Liver (tissue), 9 donors: Measurements from ENCODE around the gene INPP4B. TPM values are rescaled to one million over a fixed set of nuclear protein-coding genes. Genes with fewer than 3 reads are reported as not detected.
A peak's percentile ranks its signal among the peaks of the same experiment; 100 is the strongest.

ENCODE experiments used
- DNase-seq: peaks from one replicate; pipeline ENCODE4 v3.0.0-alpha.2; 2017; ENCODE audit warnings: low spot score
- H3K27ac ChIP-seq, 2 donors: one replicate each; pipeline ENCODE4 v1.7.0; 2013; ENCODE audit warnings: inconsistent platforms in 2 of 2, low read length in 2 of 2, control low read depth in 1 of 2, low read depth in 1 of 2, mild to moderate bottlenecking in 1 of 2
- H3K27me3 ChIP-seq, 4 donors: one replicate each; pipeline versions ENCODE4 v1.6.1 to v1.7.0; 2013; ENCODE audit warnings: low read length in 3 of 4, inconsistent platforms in 1 of 4, mild to moderate bottlenecking in 1 of 4, moderate library complexity in 1 of 4; ENCODE audit not compliant: control insufficient read depth in 4 of 4, insufficient read depth in 4 of 4
- H3K36me3 ChIP-seq, 4 donors: one replicate each; pipeline versions ENCODE4 v1.6.1 to v1.7.0; 2013; ENCODE audit warnings: low read length in 3 of 4, mild to moderate bottlenecking in 3 of 4, low read depth in 1 of 4, moderate library complexity in 1 of 4; ENCODE audit not compliant: control insufficient read depth in 4 of 4, insufficient read depth in 3 of 4
- H3K4me1 ChIP-seq, 4 donors: one replicate each; pipeline versions ENCODE4 v1.6.1 to v1.7.0; 2013; ENCODE audit warnings: low read length in 3 of 4, mild to moderate bottlenecking in 3 of 4, moderate library complexity in 1 of 4; ENCODE audit not compliant: control insufficient read depth in 4 of 4, insufficient read depth in 4 of 4
- H3K4me3 ChIP-seq, 3 donors: one replicate each; pipeline versions ENCODE4 v1.6.1 to v1.7.0; 2013; ENCODE audit warnings: low read length in 3 of 3, control low read depth in 1 of 3, low read depth in 1 of 3, mild to moderate bottlenecking in 1 of 3
- H3K9ac ChIP-seq, 2 donors: one replicate each; pipeline ENCODE4 v1.7.0; 2013; ENCODE audit warnings: low read length in 2 of 2, mild to moderate bottlenecking in 2 of 2, moderate library complexity in 2 of 2, control low read depth in 1 of 2, low read depth in 1 of 2
- H3K9me3 ChIP-seq, 4 donors: one replicate each; pipeline versions ENCODE4 v1.6.1 to v1.7.0; 2013; ENCODE audit warnings: low read length in 3 of 4; ENCODE audit not compliant: control insufficient read depth in 4 of 4
- CTCF ChIP-seq: fragments of 150-350 bp; IDR thresholded peaks from 2 replicates; pipeline ENCODE4 v1.5.1; 2017; ENCODE audit warnings: improper control_type of control experiment, low read depth, low read length; ENCODE audit not compliant: missing input control
- EGR1 ChIP-seq, 2 donors: IDR thresholded peaks; 2 replicates each; pipeline ENCODE4 v1.6.1; 2016 to 2018; ENCODE audit warnings: antibody characterized with exemption in 2 of 2, low read depth in 2 of 2
- FOXA1 ChIP-seq: IDR thresholded peaks from 2 replicates; pipeline ENCODE4 v1.6.1; 2016; ENCODE audit warnings: antibody characterized with exemption
- FOXA2 ChIP-seq: IDR thresholded peaks from 2 replicates; pipeline ENCODE4 v1.6.1; 2016; ENCODE audit warnings: antibody characterized with exemption
- GABPA ChIP-seq, 2 donors: IDR thresholded peaks in 1 of 2; conservative IDR thresholded peaks in 1 of 2; 2 replicates each; pipeline ENCODE4 v1.6.1; 2016; ENCODE audit warnings: antibody characterized with exemption in 2 of 2, mild to moderate bottlenecking in 1 of 2, moderate library complexity in 1 of 2
- HNF4A ChIP-seq, 2 donors: conservative IDR thresholded peaks; 2 replicates each; pipeline ENCODE4 v1.6.1; 2016; ENCODE audit warnings: antibody characterized with exemption in 2 of 2, mild to moderate bottlenecking in 2 of 2
- HNF4G ChIP-seq: IDR thresholded peaks from 2 replicates; pipeline ENCODE4 v1.6.1; 2016; ENCODE audit warnings: antibody characterized with exemption
- MAX ChIP-seq: IDR thresholded peaks from 2 replicates; pipeline ENCODE4 v1.6.1; 2016; ENCODE audit warnings: antibody characterized with exemption
- NR2F2 ChIP-seq: IDR thresholded peaks from 2 replicates; pipeline ENCODE4 v1.6.1; 2016; ENCODE audit warnings: antibody characterized with exemption
- RAD21 ChIP-seq, 2 donors: IDR thresholded peaks; 2 replicates each; pipeline ENCODE4 v1.6.1; 2016; ENCODE audit warnings: antibody characterized with exemption in 2 of 2, mild to moderate bottlenecking in 2 of 2
- RXRA ChIP-seq, 2 donors: IDR thresholded peaks; 2 replicates each; pipeline ENCODE4 v1.6.1; 2017 to 2018; ENCODE audit warnings: antibody characterized with exemption in 2 of 2, mild to moderate bottlenecking in 1 of 2
- SP1 ChIP-seq: IDR thresholded peaks from 2 replicates; pipeline ENCODE4 v1.6.1; 2018; ENCODE audit warnings: antibody characterized with exemption, mild to moderate bottlenecking
- TAF1 ChIP-seq: conservative IDR thresholded peaks from 2 replicates; pipeline ENCODE4 v1.6.1; 2016; ENCODE audit warnings: antibody characterized with exemption, mild to moderate bottlenecking
- YY1 ChIP-seq: IDR thresholded peaks from 2 replicates; pipeline ENCODE4 v1.6.1; 2016; ENCODE audit warnings: antibody characterized with exemption, mild to moderate bottlenecking
- WGBS: extraction: QIAGEN DNeasy Blood & Tissue Kit; methylation state at CpG from one replicate; pipeline ENCODE4 v1.1.7; 2013; 5-methylcytosine and 5-hydroxymethylcytosine counted together
- polyA plus RNA-seq, 2 donors: library from polyadenylated mRNA; stranded (reverse) in 1 of 2; unstranded in 1 of 2; fragments of 200-250 nt in 1 of 2; fragments of >200 nt in 1 of 2; fragmentation: Nextera tagmentation in 1 of 2; extraction: Ambion mirVana in 1 of 2; gene quantifications; one replicate each; pipeline versions ENCODE4 v1.2.1 to v1.2.3, GENCODE V29; 2013 to 2015
- total RNA-seq, 2 donors: library from RNA; depleted of rRNA; stranded (reverse); fragments of >200 nt; gene quantifications; one replicate each; pipeline ENCODE4 v1.2.3, GENCODE V29; 2014
- TF ChIP-seq, protein P1 (sequence below): IDR thresholded peaks from 2 replicates; pipeline ENCODE4 v1.6.1; 2016; ENCODE audit warnings: antibody characterized with exemption
- TF ChIP-seq, protein P2 (sequence below): IDR thresholded peaks from 2 replicates; pipeline ENCODE4 v1.6.1; 2016; ENCODE audit warnings: antibody characterized with exemption
- donor health status: healthy.
- donor health status: healthy.
- donor health status: healthy.
- donor health status: healthy.
- donor health status: healthy.

The INPP4B gene
- total and polyA plus RNA-seq, 4 donors, result 0.43 to 2.8 (median 1.6) TPM

- Histone ChIP-seq H3K27ac (no peak overlapping the region), H3K4me3 (no peak overlapping the region), H3K9ac (no peak overlapping the region), H3K4me1 (no peaks in the 10 kb centered on the region), H3K36me3 (no peaks in the 10 kb centered on the region), H3K27me3 (no peaks in the 10 kb centered on the region), H3K9me3 (no peaks in the 10 kb centered on the region)
- WGBS, result 84% methylated on average over 4 of the region's 4 CpGs
- TF ChIP-seq TAF1, result no peak
- no peak for DNase-seq
These were observed 372.2 kb downstream of the INPP4B start for GRCh38 chr4:142473960-142474338.

- Histone ChIP-seq H3K27me3 (no peaks in the 10 kb centered on the region), H3K4me1 (no peaks in the 10 kb centered on the region), H3K4me3 (no peak overlapping the region), H3K9ac (no peak overlapping the region), H3K27ac (no peak overlapping the region), H3K9me3 (no peaks in the 10 kb centered on the region), H3K36me3 (no peaks in the 10 kb centered on the region)
- 73% methylated on average over 5 of the region's 5 CpGs for WGBS
- DNase-seq, result no peak
- TF ChIP-seq SP1 (no peak), NR2F2 (peak; percentile 23), HNF4A (conservative IDR thresholded peaks at IDR 0.05) (no peak)
These were observed 372.7 kb downstream of the INPP4B start for GRCh38 chr4:142473218-142473959.

DNA sequence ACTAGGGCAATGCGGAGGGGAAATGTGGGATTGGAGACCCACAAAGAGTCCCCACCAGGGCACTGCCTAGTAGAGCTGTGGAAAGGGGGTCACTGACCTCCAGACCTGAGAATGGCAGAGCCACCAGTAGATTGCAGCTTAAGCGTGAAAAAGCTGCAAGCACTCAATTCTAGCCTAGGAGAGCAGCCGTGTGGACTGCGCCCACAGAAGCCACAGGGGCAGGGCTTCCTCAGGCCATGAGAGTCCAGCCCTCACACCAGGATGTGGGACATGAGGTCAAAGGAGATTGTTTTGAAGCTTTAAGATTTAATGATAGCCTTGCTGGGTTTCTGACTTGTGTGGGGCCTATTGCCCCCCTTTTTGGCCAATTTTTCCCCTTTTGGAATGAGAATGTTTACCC lies 379.0 kb downstream of the INPP4B start:
- TF ChIP-seq CTCF (no peak), FOXA2 (no peak), NR2F2 (no peak), MAX (no peak), YY1 (no peak), SP1 (no peak), RAD21 (IDR thresholded peaks at IDR 0.05) (no peak), GABPA (IDR thresholded peaks at IDR 0.05 in 1 of 2, conservative IDR thresholded peaks at IDR 0.05 in 1 of 2) (no peak), EGR1 (IDR thresholded peaks at IDR 0.05; ENCODE audit: low read depth in 2 of 2) (no peak), HNF4G (no peak), HNF4A (conservative IDR thresholded peaks at IDR 0.05) (no peak), RXRA (IDR thresholded peaks at IDR 0.05) (no peak), FOXA1 (no peak)
- TF ChIP-seq, protein P1, sequence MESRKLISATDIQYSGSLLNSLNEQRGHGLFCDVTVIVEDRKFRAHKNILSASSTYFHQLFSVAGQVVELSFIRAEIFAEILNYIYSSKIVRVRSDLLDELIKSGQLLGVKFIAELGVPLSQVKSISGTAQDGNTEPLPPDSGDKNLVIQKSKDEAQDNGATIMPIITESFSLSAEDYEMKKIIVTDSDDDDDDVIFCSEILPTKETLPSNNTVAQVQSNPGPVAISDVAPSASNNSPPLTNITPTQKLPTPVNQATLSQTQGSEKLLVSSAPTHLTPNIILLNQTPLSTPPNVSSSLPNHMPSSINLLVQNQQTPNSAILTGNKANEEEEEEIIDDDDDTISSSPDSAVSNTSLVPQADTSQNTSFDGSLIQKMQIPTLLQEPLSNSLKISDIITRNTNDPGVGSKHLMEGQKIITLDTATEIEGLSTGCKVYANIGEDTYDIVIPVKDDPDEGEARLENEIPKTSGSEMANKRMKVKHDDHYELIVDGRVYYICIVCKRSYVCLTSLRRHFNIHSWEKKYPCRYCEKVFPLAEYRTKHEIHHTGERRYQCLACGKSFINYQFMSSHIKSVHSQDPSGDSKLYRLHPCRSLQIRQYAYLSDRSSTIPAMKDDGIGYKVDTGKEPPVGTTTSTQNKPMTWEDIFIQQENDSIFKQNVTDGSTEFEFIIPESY, result no peak
- TF ChIP-seq, protein P2, sequence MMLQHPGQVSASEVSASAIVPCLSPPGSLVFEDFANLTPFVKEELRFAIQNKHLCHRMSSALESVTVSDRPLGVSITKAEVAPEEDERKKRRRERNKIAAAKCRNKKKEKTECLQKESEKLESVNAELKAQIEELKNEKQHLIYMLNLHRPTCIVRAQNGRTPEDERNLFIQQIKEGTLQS, result no peak
- H3K4me1 ChIP-seq, result no peaks in the 10 kb centered on the region
- no peak overlapping the region for H3K4me3 ChIP-seq
- H3K27ac ChIP-seq, result no peak overlapping the region
- WGBS, result 90% methylated on average over 4 of the region's 4 CpGs
- no peak overlapping the region for H3K9ac ChIP-seq
- no peak for DNase-seq
- H3K36me3 ChIP-seq, result no peaks in the 10 kb centered on the region
- no peaks in the 10 kb centered on the region for H3K27me3 ChIP-seq
- no peaks in the 10 kb centered on the region for H3K9me3 ChIP-seq
